ENCODE data around the gene TIGD3. TPM values are rescaled to one million over a fixed set of nuclear protein-coding genes. Genes with fewer than 3 reads are reported as not detected.
A peak's percentile ranks its signal among the peaks of the same experiment; 100 is the strongest.

The TIGD3 gene
- total and polyA plus RNA-seq, 9 of the 15 experiments (the other 6 are each of a cell fraction or from before 2014, with no cell fraction given), result 0.06 to 1.3 (median 0.56) TPM

DNA sequence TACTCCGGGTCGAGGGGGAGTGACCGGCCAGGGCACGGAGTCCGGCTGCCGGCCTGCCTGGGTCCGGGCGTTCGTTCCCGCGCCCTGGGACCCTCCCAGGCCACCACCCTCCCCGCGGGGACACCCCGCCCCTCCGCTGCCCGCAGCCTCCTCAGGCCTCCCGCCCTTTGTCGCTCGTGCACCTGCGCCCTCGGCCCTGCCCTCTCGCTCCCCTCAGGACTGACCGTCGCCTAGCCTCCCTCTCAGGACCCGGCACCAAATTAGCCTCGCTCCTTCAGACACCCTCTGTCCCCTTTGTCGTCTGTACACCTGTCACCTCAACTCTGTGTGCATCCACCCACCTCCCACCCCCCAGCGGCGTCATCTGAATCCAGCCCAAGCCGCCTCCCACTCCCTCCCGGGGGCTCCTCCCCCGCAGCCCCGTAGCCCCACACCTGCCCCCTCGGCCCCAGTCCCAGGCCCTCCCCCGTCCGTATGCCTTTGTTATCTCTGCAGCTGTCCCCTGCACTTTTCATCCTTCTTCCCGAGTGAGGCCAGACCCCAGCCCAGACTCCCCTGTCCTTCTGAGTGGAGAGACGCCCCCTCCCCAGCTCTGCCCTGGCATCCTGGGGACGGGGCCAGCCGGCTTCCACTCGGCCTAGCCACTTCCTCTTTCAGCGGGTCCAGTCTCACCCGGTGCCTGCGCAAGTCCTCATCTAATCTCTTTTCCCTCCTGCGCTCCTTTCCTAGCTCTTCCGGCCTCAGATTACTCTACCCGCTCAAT, 643 bp downstream of the TIGD3 start (continued):
- TF ChIP-seq, protein P1, sequence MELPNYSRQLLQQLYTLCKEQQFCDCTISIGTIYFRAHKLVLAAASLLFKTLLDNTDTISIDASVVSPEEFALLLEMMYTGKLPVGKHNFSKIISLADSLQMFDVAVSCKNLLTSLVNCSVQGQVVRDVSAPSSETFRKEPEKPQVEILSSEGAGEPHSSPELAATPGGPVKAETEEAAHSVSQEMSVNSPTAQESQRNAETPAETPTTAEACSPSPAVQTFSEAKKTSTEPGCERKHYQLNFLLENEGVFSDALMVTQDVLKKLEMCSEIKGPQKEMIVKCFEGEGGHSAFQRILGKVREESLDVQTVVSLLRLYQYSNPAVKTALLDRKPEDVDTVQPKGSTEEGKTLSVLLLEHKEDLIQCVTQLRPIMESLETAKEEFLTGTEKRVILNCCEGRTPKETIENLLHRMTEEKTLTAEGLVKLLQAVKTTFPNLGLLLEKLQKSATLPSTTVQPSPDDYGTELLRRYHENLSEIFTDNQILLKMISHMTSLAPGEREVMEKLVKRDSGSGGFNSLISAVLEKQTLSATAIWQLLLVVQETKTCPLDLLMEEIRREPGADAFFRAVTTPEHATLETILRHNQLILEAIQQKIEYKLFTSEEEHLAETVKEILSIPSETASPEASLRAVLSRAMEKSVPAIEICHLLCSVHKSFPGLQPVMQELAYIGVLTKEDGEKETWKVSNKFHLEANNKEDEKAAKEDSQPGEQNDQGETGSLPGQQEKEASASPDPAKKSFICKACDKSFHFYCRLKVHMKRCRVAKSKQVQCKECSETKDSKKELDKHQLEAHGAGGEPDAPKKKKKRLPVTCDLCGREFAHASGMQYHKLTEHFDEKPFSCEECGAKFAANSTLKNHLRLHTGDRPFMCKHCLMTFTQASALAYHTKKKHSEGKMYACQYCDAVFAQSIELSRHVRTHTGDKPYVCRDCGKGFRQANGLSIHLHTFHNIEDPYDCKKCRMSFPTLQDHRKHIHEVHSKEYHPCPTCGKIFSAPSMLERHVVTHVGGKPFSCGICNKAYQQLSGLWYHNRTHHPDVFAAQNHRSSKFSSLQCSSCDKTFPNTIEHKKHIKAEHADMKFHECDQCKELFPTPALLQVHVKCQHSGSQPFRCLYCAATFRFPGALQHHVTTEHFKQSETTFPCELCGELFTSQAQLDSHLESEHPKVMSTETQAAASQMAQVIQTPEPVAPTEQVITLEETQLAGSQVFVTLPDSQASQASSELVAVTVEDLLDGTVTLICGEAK (IDR thresholded peaks at IDR 0.05), result peak; percentile 40; the same call in 1 of the 2 replicates
- TF ChIP-seq, protein P1 (CRISPR knock-in tag; IDR thresholded peaks at IDR 0.05), result no peak
- TF ChIP-seq NELFE (IDR thresholded peaks at IDR 0.05; ENCODE audit: insufficient read depth, insufficient read length), result no peak
- no peak for TF ChIP-seq PCBP1 (IDR thresholded peaks at IDR 0.05; ENCODE audit: low read depth, low read length, poor library complexity, severe bottlenecking)
- TF ChIP-seq MITF (IDR thresholded peaks at IDR 0.05), result no peak
- no peak for TF ChIP-seq RBM15 (IDR thresholded peaks at IDR 0.05; ENCODE audit: insufficient read depth, low read length)
- no peak for TF ChIP-seq GABPB1 (CRISPR knock-in tag; IDR thresholded peaks at IDR 0.05)
- peak; percentile 33 for TF ChIP-seq KDM5B (IDR thresholded peaks at IDR 0.05; ENCODE audit: insufficient replicate concordance, low read depth, low read length)
- TF ChIP-seq ARID1B (IDR thresholded peaks at IDR 0.05), result peak; percentile 75
- no peak for TF ChIP-seq TOE1 (IDR thresholded peaks at IDR 0.05; ENCODE audit: borderline replicate concordance)
- no peak for TF ChIP-seq TOE1 (CRISPR knock-in tag; IDR thresholded peaks at IDR 0.05; ENCODE audit: borderline replicate concordance, low read depth)
- no peak for TF ChIP-seq EWSR1 (IDR thresholded peaks at IDR 0.05; ENCODE audit: borderline replicate concordance, low read depth, partially characterized antibody)
- no peak for TF ChIP-seq ZNF253 (CRISPR knock-in tag; conservative IDR thresholded peaks at IDR 0.05)
- TF ChIP-seq TAL1 (IDR thresholded peaks at IDR 0.05), result peak; percentile 38; the same call in 1 of the 2 replicates
- TF ChIP-seq MEIS2 (IDR thresholded peaks at IDR 0.05; ENCODE audit: partially characterized antibody), result peak; percentile 3
- no peak for TF ChIP-seq ESRRA (IDR thresholded peaks at IDR 0.05; ENCODE audit: borderline replicate concordance, low read depth)
